ACC112 (cell line): ENCODE results near the gene CPAMD8.

ENCODE experiments used
- H2AFZ ChIP-seq: fragments of 200-600 bp; sonication (generic); one replicate; pipeline ENCODE4 v1.6.0; 2017; ENCODE audit warnings: antibody characterized with exemption, low read length; ENCODE audit not compliant: unreplicated experiment
- H3K27ac ChIP-seq: fragments of 200-600 bp; sonication (generic); 2 replicates; pipeline ENCODE4 v1.5.1; 2014; ENCODE audit warnings: low read depth, mild to moderate bottlenecking, antibody characterized with exemption, low read length, moderate library complexity
- H3K27me3 ChIP-seq: fragments of 200-600 bp; sonication (generic); 2 replicates; pipeline ENCODE4 v1.6.1; 2014; ENCODE audit warnings: mild to moderate bottlenecking, antibody characterized with exemption, low read length, moderate library complexity, mixed read lengths; ENCODE audit not compliant: insufficient read depth
- H3K36me3 ChIP-seq: fragments of 200-600 bp; sonication (generic); 2 replicates; pipeline ENCODE4 v1.6.1; 2016; ENCODE audit warnings: mild to moderate bottlenecking, antibody characterized with exemption, low read length, moderate library complexity, mixed read lengths; ENCODE audit not compliant: insufficient read depth
- H3K4me1 ChIP-seq: fragments of 200-600 bp; sonication (generic); one replicate; pipeline ENCODE4 v1.6.1; 2016; ENCODE audit warnings: low read length, mixed read lengths; ENCODE audit not compliant: insufficient read depth, unreplicated experiment, control insufficient read depth
- H3K4me3 ChIP-seq: fragments of 200-600 bp; sonication (generic); 2 replicates; pipeline ENCODE4 v1.5.1; 2014; ENCODE audit warnings: mild to moderate bottlenecking, low read depth, low read length
- H3K79me2 ChIP-seq: fragments of 200-600 bp; sonication (generic); one replicate; pipeline ENCODE4 v1.6.0; 2016; ENCODE audit warnings: low read length; ENCODE audit not compliant: control insufficient read depth, unreplicated experiment, insufficient read depth

CPAMD8 gene

GRCh38 chr19:17061691-17062090 lies 35.1 kb upstream of the CPAMD8 start:
- H3K79me2 ChIP-seq, result peaks cover 24% of the 10 kb centered on the region
- no peaks in the 10 kb centered on the region for H3K4me1 ChIP-seq
- H3K27ac ChIP-seq, result no peak overlapping the region
- H3K4me3 ChIP-seq, result no peak overlapping the region
- peaks cover 61% of the 10 kb centered on the region for H3K36me3 ChIP-seq
- no peaks in the 10 kb centered on the region for H3K27me3 ChIP-seq
- no peak overlapping the region for H2AFZ ChIP-seq

- Histone ChIP-seq H2AFZ (no peak overlapping the region), H3K27ac (no peak overlapping the region), H3K36me3 (peaks cover 61% of the 10 kb centered on the region), H3K27me3 (no peaks in the 10 kb centered on the region), H3K4me3 (no peak overlapping the region), H3K4me1 (no peaks in the 10 kb centered on the region), H3K79me2 (peaks cover 24% of the 10 kb centered on the region)
Measured at GRCh38 chr19:17061205-17061604, 34.6 kb upstream of the CPAMD8 start.

GRCh38 chr19:17060802-17061201 lies 34.2 kb upstream of the CPAMD8 start:
- Histone ChIP-seq H3K79me2 (peaks cover 24% of the 10 kb centered on the region), H3K36me3 (peaks cover 61% of the 10 kb centered on the region), H3K27me3 (no peaks in the 10 kb centered on the region)

GRCh38 chr19:17058236-17058635 lies 31.6 kb upstream of the CPAMD8 start:
- no peak overlapping the region for H3K4me3 ChIP-seq
- peaks cover 43% of the 10 kb centered on the region for H3K36me3 ChIP-seq
- H2AFZ ChIP-seq, result no peak overlapping the region
- H3K27ac ChIP-seq, result no peak overlapping the region
- no peaks in the 10 kb centered on the region for H3K4me1 ChIP-seq
- H3K79me2 ChIP-seq, result peaks cover 5% of the 10 kb centered on the region
- no peaks in the 10 kb centered on the region for H3K27me3 ChIP-seq

More at GRCh38 chr19:17060802-17061201, 34.2 kb upstream of the CPAMD8 start:
- Histone ChIP-seq H3K4me3 (no peak overlapping the region), H2AFZ (no peak overlapping the region), H3K27ac (no peak overlapping the region), H3K4me1 (no peaks in the 10 kb centered on the region)

- Histone ChIP-seq H3K27ac (no peak overlapping the region), H3K4me1 (no peaks in the 10 kb centered on the region), H3K36me3 (peaks cover 30% of the 10 kb centered on the region), H3K4me3 (no peak overlapping the region), H3K27me3 (no peaks in the 10 kb centered on the region), H2AFZ (no peak overlapping the region), H3K79me2 (no peaks in the 10 kb centered on the region)
Measured at GRCh38 chr19:17055636-17056035, 29.0 kb upstream of the CPAMD8 start.

GRCh38 chr19:17054746-17055145 lies 28.1 kb upstream of the CPAMD8 start:
- Histone ChIP-seq H3K36me3 (peaks cover 24% of the 10 kb centered on the region), H3K79me2 (no peaks in the 10 kb centered on the region)

GRCh38 chr19:17052439-17052838 lies 25.8 kb upstream of the CPAMD8 start:
- Histone ChIP-seq H3K79me2 (no peaks in the 10 kb centered on the region), H3K4me3 (no peak overlapping the region), H3K27me3 (no peaks in the 10 kb centered on the region), H3K27ac (no peak overlapping the region), H3K4me1 (peaks cover 4% of the 10 kb centered on the region), H3K36me3 (peaks cover 1% of the 10 kb centered on the region; the same call in 1 of the 2 replicates), H2AFZ (no peak overlapping the region)

More at GRCh38 chr19:17054746-17055145, 28.1 kb upstream of the CPAMD8 start:
- Histone ChIP-seq H3K27ac (no peak overlapping the region), H2AFZ (no peak overlapping the region), H3K4me1 (no peaks in the 10 kb centered on the region), H3K4me3 (no peak overlapping the region), H3K27me3 (no peaks in the 10 kb centered on the region)

GRCh38 chr19:17049711-17050280 lies 23.2 kb upstream of the CPAMD8 start:
- Histone ChIP-seq H3K27me3 (no peaks in the 10 kb centered on the region), H3K36me3 (no peaks in the 10 kb centered on the region), H3K79me2 (no peaks in the 10 kb centered on the region), H3K4me1 (peaks cover 4% of the 10 kb centered on the region), H3K4me3 (no peak overlapping the region), H3K27ac (no peak overlapping the region), H2AFZ (no peak overlapping the region)

GRCh38 chr19:17048885-17049453 lies 22.4 kb upstream of the CPAMD8 start:
- Histone ChIP-seq H2AFZ (no peak overlapping the region), H3K4me1 (peaks cover 4% of the 10 kb centered on the region), H3K27ac (no peak overlapping the region), H3K79me2 (no peaks in the 10 kb centered on the region), H3K36me3 (no peaks in the 10 kb centered on the region), H3K4me3 (no peak overlapping the region), H3K27me3 (no peaks in the 10 kb centered on the region)

GRCh38 chr19:17045907-17046502 lies 19.4 kb upstream of the CPAMD8 start:
- Histone ChIP-seq H3K4me3 (no peak overlapping the region), H3K4me1 (peaks cover 6% of the 10 kb centered on the region), H2AFZ (no peak overlapping the region), H3K36me3 (no peaks in the 10 kb centered on the region), H3K27me3 (peaks cover 5% of the 10 kb centered on the region; the same call in 1 of the 2 replicates), H3K79me2 (no peaks in the 10 kb centered on the region), H3K27ac (no peak overlapping the region)

GRCh38 chr19:17043744-17044143 lies 17.1 kb upstream of the CPAMD8 start:
- Histone ChIP-seq H3K27ac (no peak overlapping the region), H3K79me2 (no peaks in the 10 kb centered on the region), H3K36me3 (no peaks in the 10 kb centered on the region), H2AFZ (no peak overlapping the region), H3K27me3 (peaks cover 5% of the 10 kb centered on the region; the same call in 1 of the 2 replicates), H3K4me3 (no peak overlapping the region), H3K4me1 (peaks cover 2% of the 10 kb centered on the region)
